ENCODE data around the gene HOXA10. TPM values are rescaled to one million over a fixed set of nuclear protein-coding genes. Genes with fewer than 3 reads are reported as not detected.
A peak's percentile ranks its signal among the peaks of the same experiment; 100 is the strongest.

HOXA10 gene
- total RNA-seq, 1 experiment from 2014 or later: not detected

DNA sequence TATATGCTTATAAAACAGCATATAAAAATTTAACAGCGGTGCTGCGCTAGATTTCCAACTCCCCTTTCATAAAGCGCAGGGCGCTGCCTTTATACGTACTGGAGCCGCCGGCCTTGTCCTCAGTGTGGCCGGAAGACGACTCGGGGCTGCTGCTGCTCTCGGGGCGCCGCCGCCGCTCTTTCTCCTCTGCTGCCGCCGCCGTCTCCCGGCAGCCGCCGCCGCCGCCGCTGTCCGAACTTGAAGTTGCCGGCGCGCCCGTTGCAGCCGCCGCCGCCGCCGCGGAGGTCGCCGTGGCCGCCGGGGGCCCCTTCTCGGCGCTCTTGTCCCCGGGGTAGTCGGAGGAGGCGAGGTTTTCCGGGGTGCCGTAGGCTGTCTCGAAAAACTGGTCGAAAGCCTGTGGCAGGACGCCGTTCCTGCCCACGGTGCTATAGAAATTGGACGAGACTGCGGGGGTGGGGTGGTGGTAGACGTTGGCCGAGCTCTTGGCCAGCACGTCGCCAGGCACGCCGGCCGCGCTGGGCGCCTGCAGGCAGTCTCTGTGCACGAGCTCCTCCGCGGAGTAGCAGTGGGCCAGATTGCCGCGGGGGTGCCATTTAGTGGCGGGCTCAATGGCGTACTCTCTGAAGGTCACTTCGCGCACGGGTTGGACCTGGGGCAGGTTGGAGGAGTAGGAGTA is 10.4 kb upstream of the HOXA10 start:
- Histone ChIP-seq H3K9me2 (ENCODE audit: insufficient read depth) (no peaks in the 10 kb centered on the region), H2AFZ (peak overlapping the region; percentile 100), H4K20me1 (ENCODE audit: insufficient read depth) (no peaks in the 10 kb centered on the region), H3K4me2 (peak overlapping the region; percentile 94), H3K79me2 (ENCODE audit: low read depth) (no peaks in the 10 kb centered on the region), H3K27ac (no peak overlapping the region), H3K9me3 (ENCODE audit: insufficient read depth, low read depth) (no peaks in the 10 kb centered on the region), H3K27me3 (ENCODE audit: insufficient read depth, low read depth) (no peaks in the 10 kb centered on the region), H3K36me3 (ENCODE audit: low read depth) (no peaks in the 10 kb centered on the region), H3K4me3 (peak overlapping the region; percentile 86), H3K4me1 (replicated peaks; ENCODE audit: insufficient read depth) (peaks cover 12% of the 10 kb centered on the region), H3F3A (ENCODE audit: insufficient read depth, low read depth) (peaks cover 26% of the 10 kb centered on the region)
- ChIA-PET CTCF (interaction anchor here (0.6 to 0.8 kb wide), 2 partner anchors 14 to 133 kb away, joined by 3 read pairs; no protein-coding TSS in a partner anchor), POLR2A (ENCODE audit: unreplicated experiment) (no interaction called here)
- intact Hi-C loops (cut with micrococcal nuclease; ENCODE audit: unreplicated experiment): loop anchor here (5.0 kb wide), 1 partner anchor 1292 kb away; no protein-coding TSS in a partner anchor
- DNase-seq: peak; percentile 52 to 54
- no peak for TF ChIP-seq EZH2 (IDR thresholded peaks at IDR 0.05; ENCODE audit: low read depth)
- TF ChIP-seq, protein P1, sequence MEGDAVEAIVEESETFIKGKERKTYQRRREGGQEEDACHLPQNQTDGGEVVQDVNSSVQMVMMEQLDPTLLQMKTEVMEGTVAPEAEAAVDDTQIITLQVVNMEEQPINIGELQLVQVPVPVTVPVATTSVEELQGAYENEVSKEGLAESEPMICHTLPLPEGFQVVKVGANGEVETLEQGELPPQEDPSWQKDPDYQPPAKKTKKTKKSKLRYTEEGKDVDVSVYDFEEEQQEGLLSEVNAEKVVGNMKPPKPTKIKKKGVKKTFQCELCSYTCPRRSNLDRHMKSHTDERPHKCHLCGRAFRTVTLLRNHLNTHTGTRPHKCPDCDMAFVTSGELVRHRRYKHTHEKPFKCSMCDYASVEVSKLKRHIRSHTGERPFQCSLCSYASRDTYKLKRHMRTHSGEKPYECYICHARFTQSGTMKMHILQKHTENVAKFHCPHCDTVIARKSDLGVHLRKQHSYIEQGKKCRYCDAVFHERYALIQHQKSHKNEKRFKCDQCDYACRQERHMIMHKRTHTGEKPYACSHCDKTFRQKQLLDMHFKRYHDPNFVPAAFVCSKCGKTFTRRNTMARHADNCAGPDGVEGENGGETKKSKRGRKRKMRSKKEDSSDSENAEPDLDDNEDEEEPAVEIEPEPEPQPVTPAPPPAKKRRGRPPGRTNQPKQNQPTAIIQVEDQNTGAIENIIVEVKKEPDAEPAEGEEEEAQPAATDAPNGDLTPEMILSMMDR (conservative IDR thresholded peaks at IDR 0.05): no peak
- BruUV-seq (replicated peaks): TSS peak; percentile 50

DNA sequence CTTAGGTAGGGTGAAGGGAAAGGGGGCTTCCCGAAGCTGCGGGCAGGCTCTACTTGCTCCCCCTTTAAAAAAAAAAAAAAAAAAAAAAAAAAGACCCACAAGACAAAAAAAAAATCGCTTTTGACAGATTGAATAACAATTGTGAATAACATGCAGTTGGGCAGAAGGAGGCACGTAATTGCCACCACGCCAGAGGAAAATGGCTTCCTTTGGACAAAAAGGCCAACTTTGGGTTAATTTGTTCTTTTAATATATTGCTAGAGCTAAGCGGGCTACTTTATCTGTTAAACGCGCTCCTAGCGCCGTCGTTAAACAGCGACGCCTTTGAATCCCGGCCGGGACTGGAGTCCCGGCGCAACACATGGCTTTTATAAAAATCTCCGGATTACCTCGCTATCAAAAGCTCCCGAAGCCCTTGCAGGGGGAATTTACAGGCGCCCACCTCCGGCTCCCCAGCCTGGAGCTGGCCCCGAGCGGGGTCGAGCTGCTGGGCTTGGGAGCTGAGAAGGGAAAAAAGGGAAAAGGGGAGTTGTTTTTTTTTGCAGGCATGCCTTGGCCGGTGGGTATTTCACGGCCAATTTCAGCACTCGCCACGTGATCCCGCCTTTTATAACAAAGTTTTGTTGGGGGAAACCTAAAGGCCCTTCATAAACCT is 9.7 kb upstream of the HOXA10 start:
- BruUV-seq (replicated peaks): no TSS peak
- Histone ChIP-seq H3K27ac (no peak overlapping the region), H3K4me2 (peak overlapping the region; percentile 94), H3K36me3 (ENCODE audit: low read depth) (no peaks in the 10 kb centered on the region), H3K79me2 (ENCODE audit: low read depth) (no peaks in the 10 kb centered on the region), H2AFZ (peak overlapping the region; percentile 100), H3F3A (ENCODE audit: insufficient read depth, low read depth) (peaks cover 26% of the 10 kb centered on the region), H3K9me2 (ENCODE audit: insufficient read depth) (no peaks in the 10 kb centered on the region), H3K4me1 (replicated peaks; ENCODE audit: insufficient read depth) (peaks cover 12% of the 10 kb centered on the region), H4K20me1 (ENCODE audit: insufficient read depth) (no peaks in the 10 kb centered on the region), H3K9me3 (ENCODE audit: insufficient read depth, low read depth) (no peaks in the 10 kb centered on the region), H3K27me3 (ENCODE audit: insufficient read depth, low read depth) (no peaks in the 10 kb centered on the region), H3K4me3 (peak overlapping the region; percentile 86)
- ChIA-PET CTCF (interaction anchor here (0.6 kb wide), 1 partner anchor 537 kb away, joined by 3 read pairs; no protein-coding TSS in a partner anchor), POLR2A (ENCODE audit: unreplicated experiment) (interaction anchor here (0.7 kb wide), 1 partner anchor 262 kb away, joined by 6 read pairs; no protein-coding TSS in a partner anchor)
- intact Hi-C loops (cut with micrococcal nuclease; ENCODE audit: unreplicated experiment): loop anchor here (5.0 kb wide), 1 partner anchor 1292 kb away; no protein-coding TSS in a partner anchor
- no peak for DNase-seq
- no peak for TF ChIP-seq EZH2 (IDR thresholded peaks at IDR 0.05; ENCODE audit: low read depth)
- TF ChIP-seq, protein P1 (conservative IDR thresholded peaks at IDR 0.05): no peak

DNA sequence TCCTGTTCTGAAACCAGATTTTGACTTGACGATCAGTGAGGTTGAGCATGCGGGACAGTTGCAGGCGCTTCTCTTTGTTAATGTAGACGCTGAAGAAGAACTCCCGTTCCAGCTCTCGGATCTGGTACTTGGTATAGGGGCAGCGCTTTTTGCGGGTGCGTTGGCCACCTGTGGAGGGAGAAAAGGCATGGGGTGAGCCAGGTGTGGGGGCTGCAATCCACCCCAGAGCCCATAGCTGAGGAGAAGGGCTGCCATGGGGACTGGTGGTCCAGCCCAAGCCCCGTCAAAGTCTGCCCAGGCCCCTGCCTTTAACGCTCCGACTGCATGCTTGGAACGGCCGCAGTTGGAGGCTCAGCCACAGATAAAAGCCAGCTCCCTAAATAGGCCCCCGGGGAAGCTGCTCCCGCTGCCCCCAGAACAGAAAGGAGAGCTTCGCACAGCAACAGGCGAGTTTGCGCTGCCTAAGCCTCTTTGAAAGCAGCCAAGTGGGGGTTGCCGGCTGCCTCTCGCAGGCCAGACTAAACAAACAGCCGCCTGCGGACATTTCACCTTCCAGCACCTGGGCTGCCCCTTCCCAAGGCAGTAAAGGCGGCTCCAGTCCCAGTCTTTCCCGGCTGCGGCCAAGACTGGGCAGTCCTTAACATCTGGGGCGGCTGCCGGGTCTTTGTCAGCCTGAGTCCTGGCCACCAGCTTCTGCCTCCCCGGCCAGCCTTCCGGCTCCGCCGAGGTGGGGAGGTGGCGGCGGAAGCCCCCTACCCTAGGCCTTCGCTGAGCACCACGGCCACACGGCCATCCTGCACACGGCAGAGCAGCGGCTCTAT is 9.0 kb upstream of the HOXA10 start:
- H3K4me1 ChIP-seq (replicated peaks; ENCODE audit: insufficient read depth): peaks cover 12% of the 10 kb centered on the region
- ChIA-PET CTCF (interaction anchor here (0.6 kb wide), 1 partner anchor 536 kb away, joined by 3 read pairs; no protein-coding TSS in a partner anchor), POLR2A (ENCODE audit: unreplicated experiment) (interaction anchor here (0.7 kb wide), 1 partner anchor 262 kb away, joined by 6 read pairs; no protein-coding TSS in a partner anchor)
- H3K4me3 ChIP-seq: peak overlapping the region; percentile 86
- intact Hi-C loops (cut with micrococcal nuclease; ENCODE audit: unreplicated experiment): loop anchor here (5.0 kb wide), 1 partner anchor 1291 kb away; no protein-coding TSS in a partner anchor
- no peaks in the 10 kb centered on the region for H3K36me3 ChIP-seq (ENCODE audit: low read depth)
- peak overlapping the region; percentile 100 for H2AFZ ChIP-seq
- no peak overlapping the region for H3K27ac ChIP-seq
- H3K9me3 ChIP-seq (ENCODE audit: insufficient read depth, low read depth): no peaks in the 10 kb centered on the region
- H3K9me2 ChIP-seq (ENCODE audit: insufficient read depth): no peaks in the 10 kb centered on the region
- H3K79me2 ChIP-seq (ENCODE audit: low read depth): no peaks in the 10 kb centered on the region
- H3K27me3 ChIP-seq (ENCODE audit: insufficient read depth, low read depth): no peaks in the 10 kb centered on the region
- peak overlapping the region; percentile 94 for H3K4me2 ChIP-seq
- no peak for TF ChIP-seq EZH2 (IDR thresholded peaks at IDR 0.05; ENCODE audit: low read depth)
- TF ChIP-seq, protein P1 (conservative IDR thresholded peaks at IDR 0.05): no peak
- peaks cover 34% of the 10 kb centered on the region for H3F3A ChIP-seq (ENCODE audit: insufficient read depth, low read depth)
- no TSS peak for BruUV-seq (replicated peaks)
- no peaks in the 10 kb centered on the region for H4K20me1 ChIP-seq (ENCODE audit: insufficient read depth)
- DNase-seq: no peak
